ENCODE results near the gene PRKCB.

DNA sequence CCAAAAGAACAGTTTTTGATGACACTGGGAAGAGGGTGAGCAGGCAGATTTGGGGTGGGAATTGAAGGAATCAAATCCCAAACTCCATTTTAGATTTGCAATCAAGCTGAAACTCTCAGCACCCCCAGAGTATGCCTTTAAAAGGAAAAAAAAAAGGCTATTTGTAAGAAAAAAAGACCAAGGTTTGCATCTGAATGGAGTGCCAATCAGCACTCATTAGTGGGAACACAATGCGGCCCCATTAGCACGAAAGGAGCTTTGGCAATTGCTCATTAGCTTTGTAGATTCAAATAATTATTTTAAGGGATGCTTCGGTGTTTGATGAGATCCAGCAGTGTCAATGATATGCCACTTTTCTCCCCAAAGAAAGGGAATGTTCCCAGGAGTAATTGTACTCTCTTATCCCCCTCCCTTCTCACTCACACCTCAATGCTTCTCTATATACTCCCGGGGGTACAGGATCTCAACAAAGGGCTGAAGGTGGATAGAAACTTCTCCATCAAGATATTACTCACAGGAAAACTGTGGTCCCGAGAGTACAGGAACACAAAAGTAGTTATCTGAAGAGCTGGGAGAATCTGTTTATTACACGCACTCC is 48.7 kb upstream of the PRKCB start:
- no peak for TF ChIP-seq GABPA (IDR thresholded peaks at IDR 0.05 in 1 of 2, conservative IDR thresholded peaks at IDR 0.05 in 1 of 2)
- TF ChIP-seq RAD21 (IDR thresholded peaks at IDR 0.05) = no peak
- TF ChIP-seq, protein P1, sequence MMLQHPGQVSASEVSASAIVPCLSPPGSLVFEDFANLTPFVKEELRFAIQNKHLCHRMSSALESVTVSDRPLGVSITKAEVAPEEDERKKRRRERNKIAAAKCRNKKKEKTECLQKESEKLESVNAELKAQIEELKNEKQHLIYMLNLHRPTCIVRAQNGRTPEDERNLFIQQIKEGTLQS (IDR thresholded peaks at IDR 0.05) = no peak
